Stimulated activated CD4-positive, alpha-beta T cell treated with anti-CD3 and anti-CD28 coated beads, TNF-alpha, amount 100 ng/mL, for 48 hours (primary cell): ENCODE results near the gene ANXA2.

Experiments used
- DNase-seq, 3 donors: peaks; one replicate each; pipeline ENCODE4 v3.0.0-alpha.2; 2020; ENCODE audit warnings: low read depth in 3 of 3

ANXA2 gene

GRCh38 chr15:60299452-60300047, 98.2 kb downstream of the ANXA2 start:
- DNase-seq, result no peak
